Keratinocyte (primary cell): ENCODE measurements around the gene PSMB2. TPM values are rescaled to one million over a fixed set of nuclear protein-coding genes. Genes with fewer than 3 reads are reported as not detected.

ENCODE experiments used
- DNase-seq: peaks from one replicate; pipeline ENCODE4 v3.0.0-alpha.2; 2011; ENCODE audit warnings: low read depth, missing footprints, low spot score
- FAIRE-seq: peaks from 2 replicates; lab custom pipeline; 2011; peaks lifted over from hg19 to GRCh38; lab: Jason Lieb, UNC
- H2AFZ ChIP-seq: 2 replicates; pipeline ENCODE4 v1.6.0; 2012; ENCODE audit warnings: low read length, control low read depth, inconsistent platforms; ENCODE audit not compliant: control insufficient read depth
- H3K27ac ChIP-seq: 2 replicates; pipeline ENCODE4 v1.5.1; 2011; ENCODE audit warnings: low read length; ENCODE audit not compliant: control insufficient read depth, insufficient read depth
- H3K27me3 ChIP-seq: 3 replicates; pipeline ENCODE4 v1.6.0; 2011; ENCODE audit warnings: low read length; ENCODE audit not compliant: control insufficient read depth, insufficient read depth; ENCODE audit errors: extremely low read depth
- H3K36me3 ChIP-seq, 2 experiments: 2 replicates in 1 of 2; 3 replicates in 1 of 2; pipeline ENCODE4 v1.5.1; 2011; ENCODE audit warnings: low read length in 2 of 2, mild to moderate bottlenecking in 1 of 2; ENCODE audit not compliant: control insufficient read depth in 2 of 2, insufficient read depth in 2 of 2; ENCODE audit errors: extremely low read depth in 1 of 2
- H3K4me1 ChIP-seq: 3 replicates; pipeline ENCODE4 v1.5.1; 2011; ENCODE audit warnings: low read length; ENCODE audit not compliant: control insufficient read depth, insufficient read depth; ENCODE audit errors: extremely low read depth
- H3K4me2 ChIP-seq: 3 replicates; pipeline ENCODE4 v1.6.0; 2011; ENCODE audit warnings: low read depth, low read length; ENCODE audit not compliant: control insufficient read depth, insufficient read depth; ENCODE audit errors: extremely low read depth
- H3K4me3 ChIP-seq, 3 experiments: fragments of 200-600 bp in 1 of 3; sonication (generic) in 1 of 3; 2 replicates in 2 of 3; 3 replicates in 1 of 3; pipeline ENCODE4 v1.5.1; 2011 to 2016; ENCODE audit warnings: low read length in 3 of 3, mild to moderate bottlenecking in 3 of 3, control low read depth in 2 of 3, inconsistent platforms in 1 of 3, low read depth in 1 of 3, mixed read lengths in 1 of 3, mixed run types in 1 of 3, moderate library complexity in 1 of 3; ENCODE audit not compliant: control insufficient read depth in 2 of 3, insufficient read depth in 2 of 3; ENCODE audit errors: extremely low read depth in 1 of 3
- H3K79me2 ChIP-seq: 2 replicates; pipeline ENCODE4 v1.6.0; 2012; ENCODE audit warnings: low read length; ENCODE audit not compliant: control insufficient read depth, insufficient read depth
- H3K9ac ChIP-seq: 3 replicates; pipeline ENCODE4 v1.6.0; 2011; ENCODE audit warnings: low read length; ENCODE audit not compliant: control insufficient read depth, insufficient read depth; ENCODE audit errors: extremely low read depth
- H3K9me1 ChIP-seq: 3 replicates; pipeline ENCODE4 v1.6.0; 2011; ENCODE audit warnings: low read length; ENCODE audit not compliant: control insufficient read depth, insufficient read depth; ENCODE audit errors: extremely low read depth
- H3K9me3 ChIP-seq: 2 replicates; pipeline ENCODE4 v1.5.1; 2012; ENCODE audit warnings: low read depth, low read length; ENCODE audit not compliant: control insufficient read depth
- H4K20me1 ChIP-seq: 3 replicates; pipeline ENCODE4 v1.6.0; 2011; ENCODE audit warnings: low read length; ENCODE audit not compliant: control insufficient read depth, insufficient read depth; ENCODE audit errors: extremely low read depth
- EZH2 ChIP-seq: IDR thresholded peaks from one replicate; pipeline ENCODE4 v1.6.1; 2012; ENCODE audit warnings: inconsistent platforms, mild to moderate bottlenecking, low read length, moderate library complexity
- dilution Hi-C: fragments of 300-500 bp; cut with MboI; formaldehyde crosslinking; loops from one replicate; pipeline ENCODE4 v1.7.0; 2020; ENCODE audit warnings: low sequenced_read_pairs; ENCODE audit not compliant: extremely low pct_ligation_motif_present
- polyA plus RNA-seq, 5 experiments: library from polyadenylated mRNA; depleted of rRNA in 3 of 5; stranded (reverse) in 3 of 5; stranded (forward) in 1 of 5; unstranded in 1 of 5; fragments of >200 nt; gene quantifications; 1 replicate in 1 of 5; 2 replicates in 3 of 5; 3 replicates in 1 of 5; pipeline versions ENCODE4 v1.2.1 to v1.2.3, GENCODE V29; 2011 to 2012; ENCODE audit warnings: missing spikeins in 2 of 5, low read depth in 1 of 5, low replicate concordance in 1 of 5
- TF ChIP-seq, protein P1 (sequence below), 3 experiments: IDR thresholded peaks in 1 of 3; conservative IDR thresholded peaks in 1 of 3; optimal IDR thresholded peaks in 1 of 3; 2 replicates in 2 of 3; 3 replicates in 1 of 3; pipeline versions ENCODE3 to v1.5.1; 2011; ENCODE audit warnings: low read length in 3 of 3, mild to moderate bottlenecking in 3 of 3, moderate library complexity in 2 of 3, control low read depth in 1 of 3, inconsistent platforms in 1 of 3; ENCODE audit not compliant: insufficient read depth in 2 of 3; ENCODE audit errors: extremely low read depth in 1 of 3

The PSMB2 gene
- polyA plus RNA-seq, 1 donor (not counting 4 experiments of a cell fraction or from before 2014, with no cell fraction given) = 108 TPM

DNA sequence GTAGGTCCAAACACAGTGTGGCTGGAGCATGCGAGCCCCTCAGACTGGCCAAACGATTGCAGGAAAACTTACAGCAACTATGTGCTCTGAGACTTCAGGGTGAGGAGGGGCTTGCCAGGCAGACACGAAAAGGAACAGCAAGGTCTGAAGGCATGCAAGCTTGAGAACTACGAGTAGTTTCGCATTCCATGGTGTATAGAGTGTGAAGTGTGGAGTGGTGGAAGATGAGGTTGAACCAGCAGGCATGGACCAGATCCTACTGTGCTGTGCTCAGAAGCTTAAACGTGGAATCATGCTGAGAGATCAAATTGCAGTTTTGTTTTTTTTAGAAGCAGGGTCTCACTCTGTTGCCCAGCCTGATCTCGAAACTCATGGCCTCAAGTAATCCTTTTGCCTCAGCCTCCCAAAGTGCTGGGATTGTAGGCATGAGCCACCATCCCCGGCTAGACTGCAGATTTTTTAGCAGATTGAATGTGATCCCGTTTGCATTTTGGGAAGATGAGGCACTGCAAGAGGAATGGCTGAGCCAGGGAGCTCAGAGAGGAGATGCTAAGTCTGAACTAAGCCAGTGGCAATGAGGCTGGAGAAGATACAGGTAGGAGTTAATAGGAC is 73.3 kb downstream of the PSMB2 start:
- Histone ChIP-seq H3K27me3 (no peaks in the 10 kb centered on the region), H2AFZ (no peak overlapping the region), H3K79me2 (no peaks in the 10 kb centered on the region), H4K20me1 (peaks cover 5% of the 10 kb centered on the region), H3K4me1 (peaks cover 39% of the 10 kb centered on the region), H3K9ac (no peak overlapping the region), H3K9me3 (no peaks in the 10 kb centered on the region), H3K9me1 (no peaks in the 10 kb centered on the region), H3K36me3 (peaks cover 3 to 4% of the 10 kb centered on the region in 2 experiments), H3K4me2 (no peak overlapping the region), H3K27ac (no peak overlapping the region), H3K4me3 (no peak overlapping the region)
- dilution Hi-C loops = no loop called here
- no peak for TF ChIP-seq EZH2
- TF ChIP-seq, protein P1, sequence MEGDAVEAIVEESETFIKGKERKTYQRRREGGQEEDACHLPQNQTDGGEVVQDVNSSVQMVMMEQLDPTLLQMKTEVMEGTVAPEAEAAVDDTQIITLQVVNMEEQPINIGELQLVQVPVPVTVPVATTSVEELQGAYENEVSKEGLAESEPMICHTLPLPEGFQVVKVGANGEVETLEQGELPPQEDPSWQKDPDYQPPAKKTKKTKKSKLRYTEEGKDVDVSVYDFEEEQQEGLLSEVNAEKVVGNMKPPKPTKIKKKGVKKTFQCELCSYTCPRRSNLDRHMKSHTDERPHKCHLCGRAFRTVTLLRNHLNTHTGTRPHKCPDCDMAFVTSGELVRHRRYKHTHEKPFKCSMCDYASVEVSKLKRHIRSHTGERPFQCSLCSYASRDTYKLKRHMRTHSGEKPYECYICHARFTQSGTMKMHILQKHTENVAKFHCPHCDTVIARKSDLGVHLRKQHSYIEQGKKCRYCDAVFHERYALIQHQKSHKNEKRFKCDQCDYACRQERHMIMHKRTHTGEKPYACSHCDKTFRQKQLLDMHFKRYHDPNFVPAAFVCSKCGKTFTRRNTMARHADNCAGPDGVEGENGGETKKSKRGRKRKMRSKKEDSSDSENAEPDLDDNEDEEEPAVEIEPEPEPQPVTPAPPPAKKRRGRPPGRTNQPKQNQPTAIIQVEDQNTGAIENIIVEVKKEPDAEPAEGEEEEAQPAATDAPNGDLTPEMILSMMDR (optimal IDR thresholded peaks at IDR 0.05 in 1 of 3, IDR thresholded peaks at IDR 0.05 in 1 of 3, conservative IDR thresholded peaks at IDR 0.05 in 1 of 3; ENCODE audit: extremely low read depth in 1 of 3, insufficient read depth in 2 of 3, low read length in 3 of 3) = no peak
- FAIRE-seq (no peak), DNase-seq (no peak)

DNA sequence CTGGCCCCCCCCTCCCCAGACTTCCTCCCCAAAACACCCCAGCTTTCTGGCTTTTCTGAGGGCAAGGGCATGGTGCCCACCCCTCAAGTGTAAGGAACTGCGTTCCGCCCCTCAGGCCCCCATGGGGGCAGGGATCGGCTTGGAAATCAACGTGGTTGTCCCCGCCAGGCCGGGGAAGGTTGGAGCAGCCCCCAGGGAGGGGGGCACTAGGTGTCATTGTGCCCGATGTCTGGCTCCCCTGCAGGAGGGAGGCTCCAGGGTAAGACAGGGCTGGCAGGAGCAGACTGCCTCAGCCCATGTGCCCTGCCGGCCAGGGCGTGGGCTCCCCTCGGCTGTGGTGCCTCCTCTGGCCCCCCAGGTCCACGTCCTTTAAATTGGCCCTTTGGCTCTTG is 75.6 kb downstream of the PSMB2 start:
- Histone ChIP-seq H3K9ac (no peak overlapping the region), H3K27ac (no peak overlapping the region), H3K9me3 (no peaks in the 10 kb centered on the region), H3K9me1 (no peaks in the 10 kb centered on the region), H3K79me2 (no peaks in the 10 kb centered on the region), H3K27me3 (no peaks in the 10 kb centered on the region), H4K20me1 (peaks cover 9% of the 10 kb centered on the region), H3K36me3 (peaks cover 6 to 19% of the 10 kb centered on the region in 2 experiments), H3K4me2 (no peak overlapping the region), H3K4me1 (peaks cover 34% of the 10 kb centered on the region), H2AFZ (no peak overlapping the region), H3K4me3 (no peak overlapping the region)
- no peak for FAIRE-seq
- no peak for DNase-seq
- dilution Hi-C loops = no loop called here
- TF ChIP-seq, protein P1 (optimal IDR thresholded peaks at IDR 0.05 in 1 of 3, IDR thresholded peaks at IDR 0.05 in 1 of 3, conservative IDR thresholded peaks at IDR 0.05 in 1 of 3; ENCODE audit: extremely low read depth in 1 of 3, insufficient read depth in 2 of 3, low read length in 3 of 3) = no peak
- TF ChIP-seq EZH2 = no peak
